Uterus (tissue), 2 donors: Measurements from ENCODE around the gene GSDME.

ENCODE experiments used
- POLR2A ChIP-seq, 2 donors: fragments of 450-650 bp; IDR thresholded peaks; one replicate each; pipeline ENCODE4 v1.6.1; 2016; ENCODE audit warnings: antibody characterized with exemption in 2 of 2, mild to moderate bottlenecking in 1 of 2, moderate library complexity in 1 of 2
- TF ChIP-seq, protein P1 (sequence below), 4 experiments: fragments of 200-600 bp in 2 of 4; fragments of 450-650 bp in 2 of 4; sonication (generic) in 2 of 4; IDR thresholded peaks; one replicate each; pipeline ENCODE4 v1.5.1; 2016 to 2019; ENCODE audit warnings: antibody characterized with exemption in 4 of 4, mild to moderate bottlenecking in 2 of 4, moderate library complexity in 1 of 4

- TF ChIP-seq POLR2A (IDR thresholded peaks at IDR 0.05): no peak
- TF ChIP-seq, protein P1, sequence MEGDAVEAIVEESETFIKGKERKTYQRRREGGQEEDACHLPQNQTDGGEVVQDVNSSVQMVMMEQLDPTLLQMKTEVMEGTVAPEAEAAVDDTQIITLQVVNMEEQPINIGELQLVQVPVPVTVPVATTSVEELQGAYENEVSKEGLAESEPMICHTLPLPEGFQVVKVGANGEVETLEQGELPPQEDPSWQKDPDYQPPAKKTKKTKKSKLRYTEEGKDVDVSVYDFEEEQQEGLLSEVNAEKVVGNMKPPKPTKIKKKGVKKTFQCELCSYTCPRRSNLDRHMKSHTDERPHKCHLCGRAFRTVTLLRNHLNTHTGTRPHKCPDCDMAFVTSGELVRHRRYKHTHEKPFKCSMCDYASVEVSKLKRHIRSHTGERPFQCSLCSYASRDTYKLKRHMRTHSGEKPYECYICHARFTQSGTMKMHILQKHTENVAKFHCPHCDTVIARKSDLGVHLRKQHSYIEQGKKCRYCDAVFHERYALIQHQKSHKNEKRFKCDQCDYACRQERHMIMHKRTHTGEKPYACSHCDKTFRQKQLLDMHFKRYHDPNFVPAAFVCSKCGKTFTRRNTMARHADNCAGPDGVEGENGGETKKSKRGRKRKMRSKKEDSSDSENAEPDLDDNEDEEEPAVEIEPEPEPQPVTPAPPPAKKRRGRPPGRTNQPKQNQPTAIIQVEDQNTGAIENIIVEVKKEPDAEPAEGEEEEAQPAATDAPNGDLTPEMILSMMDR (IDR thresholded peaks at IDR 0.05): no peak
These were observed 22.0 kb upstream of the GSDME start for GRCh38 chr7:24779283-24779655.
